ENCODE data around the gene PPP3CB.
A peak's percentile ranks its signal among the peaks of the same experiment; 100 is the strongest.
"Not testable (repeated sequence)": the region's sequence is repeated elsewhere in the genome, so short reads cannot be mapped to it uniquely, and the experiment has no call there.

Gene PPP3CB

GRCh38 chr10:73414230-73414945 lies 81.4 kb downstream of the PPP3CB start:
- DNase-seq (ENCODE audit: low spot score), result peak; percentile 9

GRCh38 chr10:73413528-73414229 lies 82.1 kb downstream of the PPP3CB start, which contains the start of gene ANXA7:
Gene ANXA7 (minus strand): TSS chr10:73414058. CDS start chr10:73400856, 13,202 bp downstream.
- DNase-seq (ENCODE audit: low spot score), result peak; percentile 98

GRCh38 chr10:73413108-73413527 lies 82.7 kb downstream of the PPP3CB start:
- DNase-seq (ENCODE audit: low spot score), result peak; percentile 41

- no peak for DNase-seq (ENCODE audit: low spot score)
Observed at GRCh38 chr10:73410897-73411296, 84.9 kb downstream of the PPP3CB start.

- no peak for DNase-seq (ENCODE audit: low spot score)
Observed at GRCh38 chr10:73408978-73409521, 86.8 kb downstream of the PPP3CB start.

GRCh38 chr10:73408061-73408460 lies 87.8 kb downstream of the PPP3CB start:
- no peak for DNase-seq (ENCODE audit: low spot score)

- no peak for DNase-seq (ENCODE audit: low spot score)
Observed at GRCh38 chr10:73407495-73407894, 88.3 kb downstream of the PPP3CB start.

- DNase-seq (ENCODE audit: low spot score), result no peak
Observed at GRCh38 chr10:73406846-73407245, 89.0 kb downstream of the PPP3CB start.

GRCh38 chr10:73405556-73405955 lies 90.3 kb downstream of the PPP3CB start:
- no peak for DNase-seq (ENCODE audit: low spot score)

GRCh38 chr10:73404690-73405089 lies 91.1 kb downstream of the PPP3CB start:
- DNase-seq (ENCODE audit: low spot score), result no peak

GRCh38 chr10:73401636-73402035 lies 94.2 kb downstream of the PPP3CB start:
- DNase-seq (ENCODE audit: low spot score), result no peak

- DNase-seq (ENCODE audit: low spot score), result no peak
Observed at GRCh38 chr10:73399063-73399462, 96.8 kb downstream of the PPP3CB start.

GRCh38 chr10:73398024-73398423 lies 97.8 kb downstream of the PPP3CB start:
- DNase-seq (ENCODE audit: low spot score), result no peak

GRCh38 chr10:73394325-73394724 lies 101.5 kb downstream of the PPP3CB start:
- DNase-seq (ENCODE audit: low spot score), result not testable (repeated sequence)

- no peak for DNase-seq (ENCODE audit: low spot score)
Observed at GRCh38 chr10:73388228-73388627, 107.6 kb downstream of the PPP3CB start.

GRCh38 chr10:73386583-73386982 lies 109.2 kb downstream of the PPP3CB start:
- DNase-seq (ENCODE audit: low spot score), result no peak
